ENCODE measurements around the gene IQCF5.

- TF ChIP-seq CTCF (IDR thresholded peaks at IDR 0.05; ENCODE audit: extremely low read depth in 1 of 2, insufficient read depth in 1 of 2, low read depth in 1 of 2, low read length in 2 of 2) (no peak), POLR2A (IDR thresholded peaks at IDR 0.05; ENCODE audit: low read depth, low read length) (no peak), MYC (IDR thresholded peaks at IDR 0.05; ENCODE audit: low read depth, low read length) (no peak), POLR2AphosphoS5 (IDR thresholded peaks at IDR 0.05; ENCODE audit: insufficient read depth, low read depth, low read length) (no peak), EZH2 (IDR thresholded peaks at IDR 0.05; ENCODE audit: borderline replicate concordance, low read depth, low read length, severe bottlenecking) (no peak), MAX (IDR thresholded peaks at IDR 0.05; ENCODE audit: insufficient read depth, insufficient read length) (no peak), GATA2 (IDR thresholded peaks at IDR 0.05; ENCODE audit: insufficient read depth, insufficient read length, low read depth, low read length) (no peak)
Measured at GRCh38 chr3:51828297-51828696, 47.1 kb downstream of the IQCF5 start.

All from endothelial cell of umbilical vein (primary cell).